Measurements from ENCODE around the gene TPTE. TPM values are rescaled to one million over a fixed set of nuclear protein-coding genes. Genes with fewer than 3 reads are reported as not detected.
"Not testable (repeated sequence)": the region's sequence is repeated elsewhere in the genome, so short reads cannot be mapped to it uniquely, and the experiment has no call there.

The TPTE gene
- total RNA-seq, 1 donor from 2014 or later = not detected

- Histone ChIP-seq H3K4me3 (ENCODE audit: low read depth, low read length) (no peak overlapping the region), H3K27me3 (ENCODE audit: control insufficient read depth, insufficient read depth, low read length) (no peaks in the 10 kb centered on the region), H3K36me3 (ENCODE audit: control insufficient read depth, insufficient read depth, low read length) (no peaks in the 10 kb centered on the region)
- no peak for FAIRE-seq
- no peak for DNase-seq (ENCODE audit: low read depth)
- TF ChIP-seq CTCF (IDR thresholded peaks at IDR 0.05; ENCODE audit: insufficient read depth, low read length, severe bottlenecking) = no peak
Measured at GRCh38 chr21:10616535-10616934, 95.2 kb downstream of the TPTE start.

- not testable (repeated sequence) for H3K27me3 ChIP-seq (ENCODE audit: control insufficient read depth, insufficient read depth, low read length); H3K4me3 ChIP-seq (ENCODE audit: low read depth, low read length); H3K36me3 ChIP-seq (ENCODE audit: control insufficient read depth, insufficient read depth, low read length); FAIRE-seq; DNase-seq (ENCODE audit: low read depth)
Measured at GRCh38 chr21:10617133-10617752, 95.9 kb downstream of the TPTE start.

GRCh38 chr21:10627316-10627863 lies 106.0 kb downstream of the TPTE start:
- DNase-seq (ENCODE audit: low read depth) (no peak), FAIRE-seq (no peak)
- TF ChIP-seq CTCF (IDR thresholded peaks at IDR 0.05; ENCODE audit: insufficient read depth, low read length, severe bottlenecking) = no peak
- Histone ChIP-seq H3K36me3 (ENCODE audit: control insufficient read depth, insufficient read depth, low read length) (no peaks in the 10 kb centered on the region), H3K27me3 (ENCODE audit: control insufficient read depth, insufficient read depth, low read length) (no peaks in the 10 kb centered on the region), H3K4me3 (ENCODE audit: low read depth, low read length) (no peak overlapping the region)

GRCh38 chr21:10629239-10629638 lies 107.9 kb downstream of the TPTE start:
- not testable (repeated sequence) for DNase-seq (ENCODE audit: low read depth); FAIRE-seq; H3K36me3 ChIP-seq (ENCODE audit: control insufficient read depth, insufficient read depth, low read length); H3K4me3 ChIP-seq (ENCODE audit: low read depth, low read length); H3K27me3 ChIP-seq (ENCODE audit: control insufficient read depth, insufficient read depth, low read length)

- H3K27me3 ChIP-seq (ENCODE audit: control insufficient read depth, insufficient read depth, low read length); DNase-seq (ENCODE audit: low read depth); FAIRE-seq; H3K4me3 ChIP-seq (ENCODE audit: low read depth, low read length); H3K36me3 ChIP-seq (ENCODE audit: control insufficient read depth, insufficient read depth, low read length): not testable (repeated sequence)
Measured at GRCh38 chr21:10630829-10631228, 109.4 kb downstream of the TPTE start.

- FAIRE-seq; DNase-seq (ENCODE audit: low read depth); H3K27me3 ChIP-seq (ENCODE audit: control insufficient read depth, insufficient read depth, low read length); H3K36me3 ChIP-seq (ENCODE audit: control insufficient read depth, insufficient read depth, low read length); H3K4me3 ChIP-seq (ENCODE audit: low read depth, low read length): not testable (repeated sequence)
Measured at GRCh38 chr21:10631316-10631715, 109.9 kb downstream of the TPTE start.

- not testable (repeated sequence) for DNase-seq (ENCODE audit: low read depth); H3K36me3 ChIP-seq (ENCODE audit: control insufficient read depth, insufficient read depth, low read length); H3K27me3 ChIP-seq (ENCODE audit: control insufficient read depth, insufficient read depth, low read length); FAIRE-seq; H3K4me3 ChIP-seq (ENCODE audit: low read depth, low read length)
Measured at GRCh38 chr21:10638144-10638543, 116.8 kb downstream of the TPTE start.

GRCh38 chr21:10639123-10639522 lies 117.7 kb downstream of the TPTE start:
- no peak overlapping the region for H3K4me3 ChIP-seq (ENCODE audit: low read depth, low read length)
- DNase-seq (ENCODE audit: low read depth) (no peak), FAIRE-seq (no peak)
- TF ChIP-seq CTCF (IDR thresholded peaks at IDR 0.05; ENCODE audit: insufficient read depth, low read length, severe bottlenecking) = no peak
- H3K36me3 ChIP-seq (ENCODE audit: control insufficient read depth, insufficient read depth, low read length) = no peaks in the 10 kb centered on the region
- H3K27me3 ChIP-seq (ENCODE audit: control insufficient read depth, insufficient read depth, low read length) = no peaks in the 10 kb centered on the region

- not testable (repeated sequence) for H3K27me3 ChIP-seq (ENCODE audit: control insufficient read depth, insufficient read depth, low read length); H3K36me3 ChIP-seq (ENCODE audit: control insufficient read depth, insufficient read depth, low read length); DNase-seq (ENCODE audit: low read depth); H3K4me3 ChIP-seq (ENCODE audit: low read depth, low read length); FAIRE-seq
Measured at GRCh38 chr21:10639746-10640145, 118.4 kb downstream of the TPTE start.

Data from bronchial epithelial cell (primary cell).